Prostate gland (tissue), 2 donors: ENCODE results near the gene STXBP6.

Experiments
- POLR2A ChIP-seq: fragments of 450-650 bp; IDR thresholded peaks from one replicate; pipeline ENCODE4 v1.6.1; 2016; ENCODE audit warnings: antibody characterized with exemption, mild to moderate bottlenecking
- POLR2AphosphoS5 ChIP-seq: sonication (generic); formaldehyde crosslinking; IDR thresholded peaks from one replicate; pipeline ENCODE4 v1.6.1; 2017; ENCODE audit warnings: antibody characterized with exemption
- TF ChIP-seq, protein P1 (sequence below), 4 experiments: fragments of 200-600 bp in 2 of 4; fragments of 450-650 bp in 2 of 4; sonication (generic) in 2 of 4; IDR thresholded peaks; 1 replicate in 3 of 4; 2 replicates in 1 of 4; pipeline ENCODE4 v1.5.1; 2016 to 2019; ENCODE audit warnings: antibody characterized with exemption in 4 of 4, mild to moderate bottlenecking in 2 of 4, moderate library complexity in 2 of 4

- TF ChIP-seq POLR2A = no peak
- TF ChIP-seq, protein P1, sequence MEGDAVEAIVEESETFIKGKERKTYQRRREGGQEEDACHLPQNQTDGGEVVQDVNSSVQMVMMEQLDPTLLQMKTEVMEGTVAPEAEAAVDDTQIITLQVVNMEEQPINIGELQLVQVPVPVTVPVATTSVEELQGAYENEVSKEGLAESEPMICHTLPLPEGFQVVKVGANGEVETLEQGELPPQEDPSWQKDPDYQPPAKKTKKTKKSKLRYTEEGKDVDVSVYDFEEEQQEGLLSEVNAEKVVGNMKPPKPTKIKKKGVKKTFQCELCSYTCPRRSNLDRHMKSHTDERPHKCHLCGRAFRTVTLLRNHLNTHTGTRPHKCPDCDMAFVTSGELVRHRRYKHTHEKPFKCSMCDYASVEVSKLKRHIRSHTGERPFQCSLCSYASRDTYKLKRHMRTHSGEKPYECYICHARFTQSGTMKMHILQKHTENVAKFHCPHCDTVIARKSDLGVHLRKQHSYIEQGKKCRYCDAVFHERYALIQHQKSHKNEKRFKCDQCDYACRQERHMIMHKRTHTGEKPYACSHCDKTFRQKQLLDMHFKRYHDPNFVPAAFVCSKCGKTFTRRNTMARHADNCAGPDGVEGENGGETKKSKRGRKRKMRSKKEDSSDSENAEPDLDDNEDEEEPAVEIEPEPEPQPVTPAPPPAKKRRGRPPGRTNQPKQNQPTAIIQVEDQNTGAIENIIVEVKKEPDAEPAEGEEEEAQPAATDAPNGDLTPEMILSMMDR (IDR thresholded peaks at IDR 0.05) = no peak
- TF ChIP-seq POLR2AphosphoS5 = no peak
Measured at GRCh38 chr14:24844011-24844410, 205.9 kb downstream of the STXBP6 start.
